HepG2 (cell line): ENCODE data around the gene LIFR. TPM values are rescaled to one million over a fixed set of nuclear protein-coding genes. Genes with fewer than 3 reads are reported as not detected.

Source experiments
- DPF2 ChIP-seq: sonication (generic); formaldehyde crosslinking; IDR thresholded peaks from 2 replicates; pipeline ENCODE4 v1.4.0; 2020; ENCODE audit warnings: mild to moderate bottlenecking, low read depth, missing genetic modification reagents, borderline replicate concordance
- GPN1 ChIP-seq: sonication (generic); formaldehyde crosslinking; IDR thresholded peaks from 2 replicates; pipeline ENCODE4 v1.5.1; 2020; ENCODE audit warnings: missing genetic modification reagents, borderline replicate concordance
- HCFC1 ChIP-seq: fragments of 150-350 bp; IDR thresholded peaks from 2 replicates; pipeline ENCODE4 v1.6.1; 2014; ENCODE audit warnings: low read depth, low read length
- HNRNPH1 ChIP-seq: fragments of 200-400 bp; formaldehyde crosslinking; optimal IDR thresholded peaks from 2 replicates; pipeline ENCODE3; 2017; ENCODE audit warnings: mild to moderate bottlenecking, low read depth, low read length
- MED13 ChIP-seq: sonication (generic); formaldehyde crosslinking; IDR thresholded peaks from 2 replicates; pipeline ENCODE4 v1.5.0; 2020; ENCODE audit warnings: missing genetic modification reagents
- NRL ChIP-seq: sonication (generic); formaldehyde crosslinking; IDR thresholded peaks from 2 replicates; pipeline ENCODE4 v1.5.0; 2020; ENCODE audit warnings: missing genetic modification reagents, mild to moderate bottlenecking, moderate library complexity, borderline replicate concordance
- RFX5 ChIP-seq: IDR thresholded peaks from 2 replicates; pipeline ENCODE4 v1.6.1; 2011; ENCODE audit warnings: low read depth, low read length, improper control_type of control experiment
- RXRA ChIP-seq: sonication (generic); formaldehyde crosslinking; IDR thresholded peaks from 2 replicates; pipeline ENCODE4 v1.5.1; 2020; ENCODE audit warnings: missing genetic modification reagents
- SALL2 ChIP-seq: sonication (generic); formaldehyde crosslinking; IDR thresholded peaks from 2 replicates; pipeline ENCODE4 v1.8.1; 2023; ENCODE audit warnings: mild to moderate bottlenecking, missing genetic modification reagents, inconsistent platforms
- SRSF1 ChIP-seq: fragments of 200-400 bp; formaldehyde crosslinking; optimal IDR thresholded peaks from 2 replicates; pipeline ENCODE3; 2017; ENCODE audit warnings: mild to moderate bottlenecking, low read depth, low read length, moderate library complexity
- SRSF9 ChIP-seq: fragments of 200-400 bp; formaldehyde crosslinking; IDR thresholded peaks from 2 replicates; pipeline ENCODE4 v1.6.1; 2018; ENCODE audit warnings: borderline replicate concordance, mild to moderate bottlenecking, low read depth, low read length; ENCODE audit not compliant: insufficient read depth, poor library complexity, severe bottlenecking
- TOPORS ChIP-seq: sonication (generic); formaldehyde crosslinking; IDR thresholded peaks from 2 replicates; pipeline ENCODE4 v1.8.0; 2023; ENCODE audit warnings: mild to moderate bottlenecking, missing genetic modification reagents
- ZFP36L2 ChIP-seq: sonication (generic); formaldehyde crosslinking; IDR thresholded peaks from 2 replicates; pipeline ENCODE4 v1.4.0; 2020; ENCODE audit warnings: missing genetic modification reagents
- ZMYM4 ChIP-seq: sonication (generic); formaldehyde crosslinking; IDR thresholded peaks from 2 replicates; pipeline ENCODE4 v1.8.1; 2023; ENCODE audit warnings: mild to moderate bottlenecking, missing genetic modification reagents
- polyA plus RNA-seq, 8 experiments: library from polyadenylated mRNA; depleted of rRNA in 3 of 8; stranded (reverse) in 7 of 8; unstranded in 1 of 8; fragments of >200 nt; fragmentation: Illumina TruSeq in 4 of 8; extraction: Trizol in 4 of 8; gene quantifications; 2 replicates each; pipeline versions ENCODE4 v1.2.1 to v1.2.3, GENCODE V29; 2011 to 2016; ENCODE audit warnings: low read depth in 4 of 8, missing spikeins in 1 of 8, mixed read lengths in 1 of 8; ENCODE audit not compliant: insufficient read depth in 1 of 8
- total RNA-seq, 5 experiments: library from RNA; depleted of rRNA; stranded (reverse); fragments of >200 nt; fragmentation: Illumina TruSeq; extraction: Trizol; gene quantifications; 2 replicates each; pipeline ENCODE4 v1.2.3, GENCODE V29; 2016; ENCODE audit warnings: low read depth in 1 of 5
- TF ChIP-seq, protein P1 (sequence below): sonication (generic); formaldehyde crosslinking; IDR thresholded peaks from 2 replicates; pipeline ENCODE4 v1.4.0; 2020; ENCODE audit warnings: missing genetic modification reagents
- TF ChIP-seq, protein P2 (sequence below): IDR thresholded peaks from 2 replicates; pipeline ENCODE4 v1.6.1; 2016; ENCODE audit warnings: mild to moderate bottlenecking
- TF ChIP-seq, protein P3 (sequence below): sonication (generic); formaldehyde crosslinking; IDR thresholded peaks from 2 replicates; pipeline ENCODE4 v1.4.0; 2020; ENCODE audit warnings: missing genetic modification reagents
- TF ChIP-seq, protein P4 (sequence below): IDR thresholded peaks from 2 replicates; pipeline ENCODE4 v1.6.1; 2018; ENCODE audit warnings: missing genetic modification reagents, mild to moderate bottlenecking, missing compliant biosample characterization
- TF ChIP-seq, protein P5 (sequence below): IDR thresholded peaks from 2 replicates; pipeline ENCODE4 v1.6.1; 2016; ENCODE audit warnings: low read depth, borderline replicate concordance
- TF ChIP-seq, protein P6 (sequence below): sonication (generic); formaldehyde crosslinking; IDR thresholded peaks from 2 replicates; pipeline ENCODE4 v1.8.0; 2022; ENCODE audit warnings: mild to moderate bottlenecking, missing genetic modification reagents, moderate library complexity

The LIFR gene
- total and polyA plus RNA-seq, 2 of the 13 experiments (the other 11 are each of a cell fraction or from before 2014, with no cell fraction given), result 6.3 to 25.2 TPM

DNA sequence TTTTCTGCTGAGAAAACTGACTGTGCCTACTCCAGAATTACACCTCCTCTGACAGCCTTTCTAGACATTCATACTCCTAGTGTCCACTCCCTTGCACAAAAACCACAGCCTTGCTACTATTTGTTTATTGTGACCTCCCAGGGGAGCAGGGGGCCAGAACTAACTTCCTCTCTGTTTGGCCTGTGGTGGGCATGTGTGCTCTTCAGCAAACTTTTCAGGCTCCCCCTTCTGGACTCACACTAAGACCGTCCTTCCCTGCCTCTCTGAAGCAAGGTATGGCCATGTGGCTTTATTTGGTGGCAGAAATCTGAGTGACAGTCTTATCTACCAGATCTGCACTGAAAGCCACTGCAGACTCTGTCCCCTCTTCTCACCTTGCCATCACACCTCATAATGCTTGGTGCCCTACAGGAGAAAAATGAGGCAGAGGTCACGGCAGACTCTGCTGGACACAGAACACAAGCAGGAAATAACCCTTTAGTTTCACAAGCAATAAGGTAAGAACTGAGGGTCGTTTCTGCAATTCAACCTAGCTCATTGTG, 28.2 kb downstream of the LIFR start (continued):
- TF ChIP-seq, protein P1, sequence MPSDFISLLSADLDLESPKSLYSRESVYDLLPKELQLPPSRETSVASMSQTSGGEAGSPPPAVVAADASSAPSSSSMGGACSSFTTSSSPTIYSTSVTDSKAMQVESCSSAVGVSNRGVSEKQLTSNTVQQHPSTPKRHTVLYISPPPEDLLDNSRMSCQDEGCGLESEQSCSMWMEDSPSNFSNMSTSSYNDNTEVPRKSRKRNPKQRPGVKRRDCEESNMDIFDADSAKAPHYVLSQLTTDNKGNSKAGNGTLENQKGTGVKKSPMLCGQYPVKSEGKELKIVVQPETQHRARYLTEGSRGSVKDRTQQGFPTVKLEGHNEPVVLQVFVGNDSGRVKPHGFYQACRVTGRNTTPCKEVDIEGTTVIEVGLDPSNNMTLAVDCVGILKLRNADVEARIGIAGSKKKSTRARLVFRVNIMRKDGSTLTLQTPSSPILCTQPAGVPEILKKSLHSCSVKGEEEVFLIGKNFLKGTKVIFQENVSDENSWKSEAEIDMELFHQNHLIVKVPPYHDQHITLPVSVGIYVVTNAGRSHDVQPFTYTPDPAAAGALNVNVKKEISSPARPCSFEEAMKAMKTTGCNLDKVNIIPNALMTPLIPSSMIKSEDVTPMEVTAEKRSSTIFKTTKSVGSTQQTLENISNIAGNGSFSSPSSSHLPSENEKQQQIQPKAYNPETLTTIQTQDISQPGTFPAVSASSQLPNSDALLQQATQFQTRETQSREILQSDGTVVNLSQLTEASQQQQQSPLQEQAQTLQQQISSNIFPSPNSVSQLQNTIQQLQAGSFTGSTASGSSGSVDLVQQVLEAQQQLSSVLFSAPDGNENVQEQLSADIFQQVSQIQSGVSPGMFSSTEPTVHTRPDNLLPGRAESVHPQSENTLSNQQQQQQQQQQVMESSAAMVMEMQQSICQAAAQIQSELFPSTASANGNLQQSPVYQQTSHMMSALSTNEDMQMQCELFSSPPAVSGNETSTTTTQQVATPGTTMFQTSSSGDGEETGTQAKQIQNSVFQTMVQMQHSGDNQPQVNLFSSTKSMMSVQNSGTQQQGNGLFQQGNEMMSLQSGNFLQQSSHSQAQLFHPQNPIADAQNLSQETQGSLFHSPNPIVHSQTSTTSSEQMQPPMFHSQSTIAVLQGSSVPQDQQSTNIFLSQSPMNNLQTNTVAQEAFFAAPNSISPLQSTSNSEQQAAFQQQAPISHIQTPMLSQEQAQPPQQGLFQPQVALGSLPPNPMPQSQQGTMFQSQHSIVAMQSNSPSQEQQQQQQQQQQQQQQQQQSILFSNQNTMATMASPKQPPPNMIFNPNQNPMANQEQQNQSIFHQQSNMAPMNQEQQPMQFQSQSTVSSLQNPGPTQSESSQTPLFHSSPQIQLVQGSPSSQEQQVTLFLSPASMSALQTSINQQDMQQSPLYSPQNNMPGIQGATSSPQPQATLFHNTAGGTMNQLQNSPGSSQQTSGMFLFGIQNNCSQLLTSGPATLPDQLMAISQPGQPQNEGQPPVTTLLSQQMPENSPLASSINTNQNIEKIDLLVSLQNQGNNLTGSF, result no peak
- TF ChIP-seq ZFP36L2 (CRISPR knock-in tag) (no peak), HCFC1 (no peak), MED13 (no peak), RXRA (no peak), SRSF9 (no peak), HNRNPH1 (no peak), SRSF1 (no peak), DPF2 (CRISPR knock-in tag) (0 out of 2 replicates have a peak, but pooled peaks have one; percentile 38), GPN1 (CRISPR knock-in tag) (no peak), NRL (CRISPR knock-in tag) (no peak), SALL2 (CRISPR knock-in tag) (0 out of 2 replicates have a peak, but pooled peaks have one; percentile 47), ZMYM4 (CRISPR knock-in tag) (peak; percentile 94), RFX5 (no peak), TOPORS (no peak)
- TF ChIP-seq, protein P2, sequence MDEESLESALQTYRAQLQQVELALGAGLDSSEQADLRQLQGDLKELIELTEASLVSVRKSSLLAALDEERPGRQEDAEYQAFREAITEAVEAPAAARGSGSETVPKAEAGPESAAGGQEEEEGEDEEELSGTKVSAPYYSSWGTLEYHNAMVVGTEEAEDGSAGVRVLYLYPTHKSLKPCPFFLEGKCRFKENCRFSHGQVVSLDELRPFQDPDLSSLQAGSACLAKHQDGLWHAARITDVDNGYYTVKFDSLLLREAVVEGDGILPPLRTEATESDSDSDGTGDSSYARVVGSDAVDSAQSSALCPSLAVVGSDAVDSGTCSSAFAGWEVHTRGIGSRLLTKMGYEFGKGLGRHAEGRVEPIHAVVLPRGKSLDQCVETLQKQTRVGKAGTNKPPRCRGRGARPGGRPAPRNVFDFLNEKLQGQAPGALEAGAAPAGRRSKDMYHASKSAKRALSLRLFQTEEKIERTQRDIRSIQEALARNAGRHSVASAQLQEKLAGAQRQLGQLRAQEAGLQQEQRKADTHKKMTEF (CRISPR knock-in tag), result peak; percentile 65
- TF ChIP-seq, protein P3, sequence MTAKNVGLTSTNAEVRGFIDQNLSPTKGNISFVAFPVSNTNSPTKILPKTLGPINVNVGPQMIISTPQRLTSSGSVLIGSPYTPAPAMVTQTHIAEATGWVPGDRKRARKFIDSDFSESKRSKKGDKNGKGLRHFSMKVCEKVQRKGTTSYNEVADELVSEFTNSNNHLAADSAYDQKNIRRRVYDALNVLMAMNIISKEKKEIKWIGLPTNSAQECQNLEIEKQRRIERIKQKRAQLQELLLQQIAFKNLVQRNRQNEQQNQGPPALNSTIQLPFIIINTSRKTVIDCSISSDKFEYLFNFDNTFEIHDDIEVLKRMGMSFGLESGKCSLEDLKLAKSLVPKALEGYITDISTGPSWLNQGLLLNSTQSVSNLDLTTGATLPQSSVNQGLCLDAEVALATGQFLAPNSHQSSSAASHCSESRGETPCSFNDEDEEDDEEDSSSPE, result peak; percentile 71
- TF ChIP-seq, protein P4, sequence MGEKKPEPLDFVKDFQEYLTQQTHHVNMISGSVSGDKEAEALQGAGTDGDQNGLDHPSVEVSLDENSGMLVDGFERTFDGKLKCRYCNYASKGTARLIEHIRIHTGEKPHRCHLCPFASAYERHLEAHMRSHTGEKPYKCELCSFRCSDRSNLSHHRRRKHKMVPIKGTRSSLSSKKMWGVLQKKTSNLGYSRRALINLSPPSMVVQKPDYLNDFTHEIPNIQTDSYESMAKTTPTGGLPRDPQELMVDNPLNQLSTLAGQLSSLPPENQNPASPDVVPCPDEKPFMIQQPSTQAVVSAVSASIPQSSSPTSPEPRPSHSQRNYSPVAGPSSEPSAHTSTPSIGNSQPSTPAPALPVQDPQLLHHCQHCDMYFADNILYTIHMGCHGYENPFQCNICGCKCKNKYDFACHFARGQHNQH, result peak; percentile 56; the same call in 1 of the 2 replicates
- TF ChIP-seq, protein P5, sequence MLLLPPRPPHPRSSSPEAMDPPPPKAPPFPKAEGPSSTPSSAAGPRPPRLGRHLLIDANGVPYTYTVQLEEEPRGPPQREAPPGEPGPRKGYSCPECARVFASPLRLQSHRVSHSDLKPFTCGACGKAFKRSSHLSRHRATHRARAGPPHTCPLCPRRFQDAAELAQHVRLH, result no peak
- TF ChIP-seq, protein P6, sequence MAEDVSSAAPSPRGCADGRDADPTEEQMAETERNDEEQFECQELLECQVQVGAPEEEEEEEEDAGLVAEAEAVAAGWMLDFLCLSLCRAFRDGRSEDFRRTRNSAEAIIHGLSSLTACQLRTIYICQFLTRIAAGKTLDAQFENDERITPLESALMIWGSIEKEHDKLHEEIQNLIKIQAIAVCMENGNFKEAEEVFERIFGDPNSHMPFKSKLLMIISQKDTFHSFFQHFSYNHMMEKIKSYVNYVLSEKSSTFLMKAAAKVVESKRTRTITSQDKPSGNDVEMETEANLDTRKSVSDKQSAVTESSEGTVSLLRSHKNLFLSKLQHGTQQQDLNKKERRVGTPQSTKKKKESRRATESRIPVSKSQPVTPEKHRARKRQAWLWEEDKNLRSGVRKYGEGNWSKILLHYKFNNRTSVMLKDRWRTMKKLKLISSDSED, result no peak
